KBM-7 (cell line): ENCODE results near the gene ZNF532.

ENCODE experiments used
- DNase-seq: peaks from one replicate; pipeline ENCODE4 v3.0.0-alpha.2; 2015
- in situ Hi-C: fragments of 300-500 bp; cut with MboI; formaldehyde crosslinking; loops from 2 replicates; pipeline ENCODE4 v1.14.3; 2020; ENCODE audit warnings: low sequenced_read_pairs, low pct_unique_long_range_greater_than_20kb, mixed read lengths

ZNF532 gene

DNA sequence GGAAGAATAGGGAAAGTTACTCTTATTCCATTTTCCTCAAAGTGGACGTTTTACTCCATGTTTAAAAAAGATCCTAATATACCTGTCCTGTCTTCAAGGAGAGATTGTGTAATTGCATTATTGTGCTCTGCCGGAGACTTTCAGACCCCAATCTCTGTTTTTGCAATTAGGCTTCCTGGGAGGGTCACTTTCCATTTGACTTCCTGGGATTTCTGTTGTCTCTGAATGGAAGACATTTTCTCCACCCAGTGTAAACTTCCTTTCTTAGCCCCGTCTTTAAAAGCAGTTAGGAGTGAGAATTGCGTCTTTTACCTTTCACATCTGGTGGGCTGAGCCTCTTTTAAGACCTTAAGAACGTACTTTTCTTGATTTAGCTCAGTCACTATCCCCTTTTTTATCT, 63.0 kb downstream of the ZNF532 start:
- DNase-seq = no peak
- in situ Hi-C loops = no loop called here

DNA sequence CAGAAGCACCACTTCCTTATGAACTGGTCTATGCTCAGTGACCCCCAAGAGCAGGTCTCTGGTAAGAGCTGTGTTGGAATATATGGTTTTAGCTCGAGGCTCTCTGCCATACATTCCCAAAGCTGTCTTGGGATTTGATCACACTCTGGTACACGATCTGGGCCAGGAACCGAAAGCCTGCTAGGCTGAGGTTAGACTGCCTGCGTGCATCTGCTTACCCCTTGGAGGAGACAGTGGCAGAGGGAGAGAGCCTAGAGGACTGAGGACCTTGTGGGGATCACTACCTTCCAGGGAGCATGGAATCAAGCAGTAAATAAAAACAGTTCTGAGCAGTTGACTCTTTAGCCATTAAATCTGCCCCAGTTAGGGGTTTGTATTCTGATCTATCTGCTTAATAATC, 63.7 kb downstream of the ZNF532 start:
- in situ Hi-C loops = no loop called here
- no peak for DNase-seq

DNA sequence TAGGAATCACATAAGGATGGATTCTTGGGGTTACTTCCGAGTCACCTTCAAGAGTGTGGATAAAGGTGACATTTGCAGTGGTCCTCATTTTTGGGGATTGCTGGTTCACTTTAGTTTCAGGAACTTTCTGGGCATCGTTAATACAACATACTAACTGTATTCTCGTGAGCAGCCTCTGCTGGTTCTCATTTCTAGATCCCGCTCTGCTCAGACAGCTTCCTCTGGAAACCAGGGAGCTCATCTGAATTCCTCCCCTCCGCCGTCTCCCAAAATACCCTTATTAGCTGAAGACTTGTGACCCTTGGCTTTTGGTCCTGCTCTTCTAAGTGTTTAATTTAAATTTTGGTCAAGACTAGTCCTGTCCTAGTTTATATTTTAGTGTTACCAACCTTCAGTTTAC, 64.5 kb downstream of the ZNF532 start:
- in situ Hi-C loops = no loop called here
- DNase-seq = no peak

DNA sequence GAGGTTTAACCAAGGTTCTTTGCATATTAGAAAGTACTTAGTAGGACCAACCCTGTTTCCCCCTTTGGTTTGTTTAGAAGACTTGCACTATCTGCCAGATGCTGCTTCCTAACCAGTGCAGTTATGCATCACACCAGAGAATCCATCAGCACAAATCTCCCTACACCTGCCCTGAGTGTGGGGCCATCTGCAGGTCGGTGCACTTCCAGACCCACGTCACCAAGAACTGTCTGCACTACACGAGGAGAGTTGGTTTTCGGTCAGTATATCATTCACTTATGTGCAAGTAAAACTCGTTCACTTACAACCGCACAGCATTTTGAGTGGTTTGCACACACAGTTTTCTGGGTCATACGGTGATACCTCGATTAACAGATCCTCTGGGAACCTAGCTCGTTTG, 69.7 kb downstream of the ZNF532 start:
- DNase-seq = no peak
- in situ Hi-C loops = no loop called here

DNA sequence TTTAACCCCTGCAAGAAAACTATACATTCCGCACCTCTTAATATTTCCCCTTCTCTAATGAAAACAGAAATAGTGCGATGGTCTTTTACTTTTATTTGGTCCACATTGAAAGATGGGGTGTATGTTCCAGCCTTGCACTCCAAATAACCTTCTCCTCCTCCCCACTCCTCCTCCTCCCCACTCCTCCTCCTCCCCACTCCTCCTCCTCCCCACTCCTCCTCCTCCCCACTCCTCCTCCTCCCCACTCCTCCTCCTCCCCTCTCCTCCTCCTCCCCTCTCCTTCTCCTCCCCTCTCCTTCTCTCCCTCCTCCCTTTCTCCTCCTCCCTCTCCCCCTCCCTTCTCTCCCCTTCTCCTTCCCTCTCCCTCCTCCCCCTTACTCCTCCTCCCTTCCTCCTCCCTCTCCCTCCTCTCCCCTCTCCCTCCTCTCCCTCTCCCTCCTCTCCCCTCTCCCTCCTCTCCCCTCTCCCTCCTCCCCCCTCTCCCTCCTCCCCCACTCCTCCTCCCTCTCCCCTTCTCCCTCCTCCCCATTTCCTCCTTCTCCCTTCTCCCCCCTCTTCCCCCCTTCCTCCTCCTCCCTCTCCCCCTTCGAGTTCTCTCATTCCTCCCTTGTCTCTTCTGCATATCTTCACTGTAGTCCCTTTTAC, 70.4 kb downstream of the ZNF532 start:
- in situ Hi-C loops = no loop called here
- DNase-seq = no peak

DNA sequence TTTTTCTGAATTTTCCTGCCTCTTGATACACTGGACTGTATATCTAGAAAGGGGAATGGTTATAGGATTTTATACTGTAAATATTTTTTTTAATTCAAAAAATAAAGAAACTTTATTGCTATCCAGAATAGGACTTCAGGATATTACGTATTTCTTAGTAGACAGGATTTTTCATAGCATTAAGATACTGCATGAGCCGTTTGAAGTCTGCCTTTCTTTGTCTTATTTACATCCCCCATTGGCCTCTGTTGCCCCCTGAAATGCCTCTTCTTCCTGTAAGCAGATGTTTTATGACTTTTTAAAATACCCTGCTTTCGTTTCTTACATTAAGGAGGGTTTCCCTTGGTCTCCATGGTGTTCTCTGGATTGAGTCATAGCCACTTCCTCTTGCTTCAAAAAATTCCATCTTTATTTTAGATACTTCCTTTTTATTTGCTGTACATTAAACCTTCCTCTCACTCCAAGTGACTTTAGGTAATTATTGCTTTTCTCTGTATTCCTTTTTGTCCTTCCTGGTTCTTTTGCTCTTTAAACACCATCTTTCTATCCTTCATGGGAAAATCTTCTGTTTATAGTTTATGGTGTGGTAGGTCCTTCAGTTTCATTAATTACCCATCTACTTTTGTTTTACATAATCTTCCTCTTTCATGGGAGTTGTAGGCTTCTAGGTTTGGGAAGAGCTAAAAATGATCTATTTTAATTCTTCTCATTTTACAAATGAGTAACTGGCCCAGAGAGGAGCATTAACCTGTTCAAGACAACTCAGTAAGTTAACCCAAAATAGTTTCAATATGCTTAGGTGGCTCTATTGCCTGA, 72.6 kb downstream of the ZNF532 start:
- in situ Hi-C loops = no loop called here
- DNase-seq = peak; percentile 21

DNA sequence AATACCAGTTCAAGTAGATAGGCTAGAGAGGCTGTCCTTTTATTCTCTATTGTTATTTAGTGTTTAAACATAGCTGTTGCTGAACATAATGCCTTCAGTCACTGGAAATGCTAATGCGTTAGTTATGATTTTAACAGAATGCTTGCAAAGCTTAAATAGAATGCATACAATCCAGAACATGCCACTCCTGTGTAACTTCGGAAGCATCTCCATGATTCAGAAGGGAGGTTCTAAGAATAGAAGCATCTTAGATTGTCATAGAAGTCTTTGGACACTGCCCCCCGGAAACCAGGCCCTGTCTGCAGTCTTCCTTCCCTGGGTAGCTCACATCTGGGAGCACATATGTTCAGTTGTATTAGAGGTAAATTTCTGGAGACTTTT, 73.2 kb downstream of the ZNF532 start:
- DNase-seq = no peak
- in situ Hi-C loops = no loop called here

DNA sequence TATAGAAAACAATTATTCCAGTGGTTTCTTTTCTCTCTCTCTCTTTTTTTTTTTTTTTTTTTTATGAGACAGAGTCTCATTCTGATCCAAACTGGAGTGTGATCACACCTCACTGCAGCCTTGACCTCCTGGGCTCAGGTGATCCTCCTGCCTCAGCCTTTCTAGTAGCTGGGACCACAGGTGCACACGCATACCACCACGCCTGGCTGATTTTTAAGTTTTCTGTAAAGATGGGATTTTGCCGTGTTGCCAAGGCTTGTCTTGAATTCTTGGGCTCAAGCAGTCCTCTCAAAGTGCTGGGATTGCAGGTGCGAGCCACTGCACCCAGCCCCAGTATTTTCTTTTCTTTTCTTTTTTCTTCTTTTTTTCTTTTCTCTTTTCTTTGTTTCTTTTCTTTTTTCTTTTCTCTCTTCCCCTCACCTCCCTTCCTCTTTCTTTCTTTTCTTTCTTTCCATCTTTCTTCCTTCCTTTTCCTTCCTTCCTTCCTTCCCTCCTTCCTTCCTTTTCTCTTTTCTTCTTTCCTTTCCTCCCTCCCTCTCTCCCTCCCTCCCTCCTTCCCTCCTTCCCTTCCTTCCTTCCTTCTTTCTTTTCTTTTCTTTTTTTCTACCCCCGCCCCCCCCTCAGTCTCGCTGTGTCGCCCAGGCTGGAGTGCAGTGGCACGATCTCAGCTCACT, 76.9 kb downstream of the ZNF532 start:
- DNase-seq = no peak
- in situ Hi-C loops = no loop called here

DNA sequence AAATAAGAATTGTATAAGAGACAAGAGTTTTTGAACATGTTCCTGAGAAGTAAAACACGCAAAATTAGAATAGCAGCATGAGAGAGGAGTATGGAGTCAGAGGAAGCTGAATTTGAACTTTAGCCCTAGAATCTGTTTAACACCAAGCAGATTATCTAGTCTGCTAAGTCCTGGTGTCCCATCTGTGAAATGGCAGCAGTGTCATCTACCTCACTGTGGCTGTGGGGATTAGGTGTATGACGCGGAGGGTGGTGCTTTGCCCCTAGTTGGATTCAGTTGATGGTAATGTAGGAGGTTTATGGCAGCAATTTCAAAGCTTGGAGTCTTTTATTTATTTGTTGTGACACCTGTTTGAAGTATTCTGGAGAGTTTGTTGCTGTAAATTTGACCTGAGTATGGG, 79.2 kb downstream of the ZNF532 start:
- DNase-seq = no peak
- in situ Hi-C loops = no loop called here

DNA sequence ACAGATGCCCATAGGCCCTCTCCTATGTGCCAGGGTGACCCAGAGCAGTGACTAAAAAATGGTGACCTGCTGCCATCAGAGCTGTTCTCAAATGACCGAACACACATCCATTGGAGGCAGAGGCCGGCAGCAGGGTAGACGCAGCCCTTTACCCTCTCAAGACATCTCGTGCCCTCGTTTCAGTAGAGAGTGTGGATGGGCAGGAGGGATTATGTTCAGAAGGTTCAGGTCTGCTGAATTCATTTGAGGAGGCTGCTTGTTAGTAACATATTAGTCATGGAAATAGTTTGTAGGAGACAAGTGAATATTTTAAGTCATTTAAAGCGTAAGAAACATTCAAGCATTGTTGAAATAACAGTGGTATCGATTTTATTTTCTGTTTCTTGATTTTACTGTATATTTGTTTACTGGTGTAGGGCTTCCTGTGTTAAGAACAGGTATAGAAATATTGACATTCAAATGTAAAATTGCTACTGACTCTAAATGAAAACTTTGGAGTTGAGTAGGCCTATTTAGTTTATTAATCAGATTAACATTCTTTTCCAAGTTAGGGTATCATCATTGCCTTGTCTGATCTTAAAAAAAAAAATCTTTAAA, 82.6 kb downstream of the ZNF532 start:
- in situ Hi-C loops = no loop called here
- no peak for DNase-seq

DNA sequence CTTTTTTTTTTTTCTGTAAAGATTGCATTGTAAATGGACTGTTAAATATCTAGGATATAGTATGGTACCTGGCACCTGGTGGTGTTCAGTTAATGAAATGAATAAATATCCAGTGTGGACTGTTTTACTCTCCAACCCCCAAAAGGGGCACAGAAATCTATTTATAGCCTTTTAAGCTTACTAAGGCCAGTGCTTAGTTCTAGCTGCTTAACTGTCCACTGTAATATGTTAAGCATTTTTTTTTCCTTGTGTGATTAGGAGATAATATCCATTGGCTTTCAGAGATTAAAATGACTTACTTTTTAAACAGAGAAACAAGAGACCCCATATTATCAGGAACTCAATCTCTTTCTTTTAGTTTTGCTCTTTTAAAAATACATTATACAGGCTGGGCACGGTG, 84.4 kb downstream of the ZNF532 start:
- in situ Hi-C loops = no loop called here
- DNase-seq = no peak

DNA sequence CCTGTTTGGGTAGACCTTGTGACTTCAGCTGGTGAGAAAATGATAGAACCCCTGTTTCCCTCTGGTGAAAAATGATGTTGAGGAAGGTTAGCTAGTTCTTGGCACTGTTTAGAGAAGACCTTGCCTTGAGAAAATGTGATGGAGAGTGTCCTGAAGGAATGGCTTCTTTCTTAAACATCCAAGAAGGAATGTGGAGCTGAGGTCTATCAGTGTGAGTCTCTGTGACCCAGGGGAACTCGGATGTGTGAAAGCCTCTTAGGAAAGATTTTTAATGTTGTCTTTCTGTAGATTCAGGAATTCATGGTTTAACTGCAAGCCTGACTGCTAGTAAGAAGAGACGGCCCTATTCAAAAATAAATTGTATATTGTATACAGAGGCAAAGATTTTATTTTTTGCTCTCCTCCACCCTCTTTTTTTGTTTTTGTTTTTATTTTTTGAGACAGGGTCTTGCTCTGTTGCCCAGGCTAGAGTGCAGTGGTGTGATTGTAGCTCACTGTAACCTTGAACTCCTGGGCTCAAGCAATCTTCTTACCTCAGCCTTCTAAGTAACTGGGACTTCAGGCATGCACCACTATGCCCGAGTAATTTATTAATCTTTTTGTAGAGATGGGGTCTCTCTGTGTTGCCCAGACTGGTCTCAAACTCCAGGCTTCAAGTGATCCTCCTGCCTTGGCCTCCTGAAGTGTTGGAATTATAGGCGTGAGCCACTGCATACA, 87.5 kb downstream of the ZNF532 start:
- DNase-seq = no peak
- in situ Hi-C loops = no loop called here

DNA sequence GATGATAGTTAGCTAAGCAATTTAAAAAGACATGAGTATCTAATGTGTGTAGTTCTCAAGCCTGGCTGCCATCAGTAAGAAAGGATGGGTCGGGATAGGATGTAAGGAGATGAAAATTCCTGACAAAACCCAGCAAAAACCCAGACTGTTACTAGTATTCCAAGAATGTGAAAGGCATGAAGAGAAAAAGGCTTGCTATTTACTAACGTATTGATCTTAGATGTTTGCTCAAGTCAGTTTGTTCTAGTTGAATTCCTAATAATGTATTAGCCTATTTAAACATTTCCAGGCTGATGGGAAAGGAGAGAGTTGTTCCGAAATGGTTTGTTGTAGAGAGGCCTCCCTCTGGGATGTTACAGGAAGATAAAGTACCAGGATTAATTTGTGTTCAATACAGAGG, 88.2 kb downstream of the ZNF532 start:
- DNase-seq = no peak
- in situ Hi-C loops = no loop called here

DNA sequence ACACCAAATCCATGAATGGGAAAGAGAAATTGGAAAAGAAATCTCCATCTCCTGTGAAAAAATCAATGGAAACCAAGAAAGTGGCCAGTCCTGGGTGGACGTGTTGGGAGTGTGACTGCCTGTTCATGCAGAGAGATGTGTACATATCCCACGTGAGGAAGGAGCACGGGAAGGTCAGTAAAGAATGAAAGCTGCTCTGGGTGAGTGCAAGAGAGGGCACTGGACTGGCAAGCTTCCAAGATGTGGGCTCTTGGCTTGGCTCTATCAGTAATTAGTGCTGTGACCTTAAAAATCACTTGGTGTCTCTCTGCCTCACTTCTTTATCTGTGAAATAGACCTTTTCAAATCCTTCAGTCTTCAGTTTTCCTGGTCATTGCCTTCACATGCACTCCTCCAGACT, 89.0 kb downstream of the ZNF532 start:
- no peak for DNase-seq
- in situ Hi-C loops = no loop called here

DNA sequence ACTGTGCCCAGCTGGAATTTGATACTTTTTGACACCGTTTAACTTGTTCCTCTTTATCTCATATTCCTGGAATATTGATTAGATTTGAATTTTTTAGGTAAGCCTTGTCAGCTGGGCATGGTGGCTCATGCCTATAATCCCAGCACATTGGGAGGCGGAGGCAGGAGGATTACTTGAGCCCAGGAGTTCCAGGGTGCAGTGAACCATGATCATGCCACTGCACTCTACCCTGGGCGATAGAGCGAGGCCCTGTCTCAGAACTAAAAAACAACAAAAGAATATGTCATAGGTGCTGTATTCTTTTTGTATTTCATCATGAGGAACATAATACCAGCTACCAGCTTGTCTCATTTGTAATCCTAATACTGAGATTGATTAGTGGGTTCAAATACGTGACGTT, 90.3 kb downstream of the ZNF532 start:
- no peak for DNase-seq
- in situ Hi-C loops = no loop called here

DNA sequence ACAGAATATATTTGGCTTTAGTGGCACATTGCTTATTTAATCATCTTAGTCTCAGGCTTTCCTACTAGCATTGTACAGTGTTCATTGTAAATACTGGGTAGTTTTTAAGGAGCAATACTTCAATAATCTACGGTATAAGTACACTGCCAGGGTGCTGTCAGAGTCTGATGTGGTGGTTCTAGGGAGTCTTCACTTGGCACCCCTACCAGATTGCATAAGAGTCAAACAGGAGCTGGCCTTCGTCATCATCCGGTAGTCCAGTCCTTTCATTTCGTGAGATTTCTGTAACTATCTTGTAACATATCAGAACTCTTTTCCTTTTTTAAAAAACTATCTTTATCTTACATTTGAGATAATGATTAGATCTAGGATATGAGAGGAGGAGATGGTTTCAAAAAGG, 91.1 kb downstream of the ZNF532 start:
- DNase-seq = no peak
- in situ Hi-C loops = no loop called here

DNA sequence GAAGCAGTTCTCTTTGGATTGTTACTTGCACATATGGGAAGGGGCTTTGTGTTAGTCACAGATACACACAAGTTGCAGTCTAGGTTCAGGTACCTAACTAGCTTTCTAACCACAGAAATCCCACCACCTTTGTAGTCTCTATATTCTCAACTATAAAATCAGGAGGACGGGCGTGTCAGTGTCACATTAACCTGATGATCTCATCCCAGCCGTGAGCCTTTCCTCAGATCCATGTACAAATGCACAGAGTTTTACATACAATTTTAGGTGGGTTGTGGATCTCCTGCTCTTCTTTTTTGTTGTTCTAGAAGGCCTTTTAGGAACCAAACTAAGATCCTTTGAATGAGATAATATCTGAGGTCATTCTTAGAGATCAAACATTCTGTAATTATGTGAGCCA, 94.0 kb downstream of the ZNF532 start:
- no peak for DNase-seq
- in situ Hi-C loops = no loop called here

DNA sequence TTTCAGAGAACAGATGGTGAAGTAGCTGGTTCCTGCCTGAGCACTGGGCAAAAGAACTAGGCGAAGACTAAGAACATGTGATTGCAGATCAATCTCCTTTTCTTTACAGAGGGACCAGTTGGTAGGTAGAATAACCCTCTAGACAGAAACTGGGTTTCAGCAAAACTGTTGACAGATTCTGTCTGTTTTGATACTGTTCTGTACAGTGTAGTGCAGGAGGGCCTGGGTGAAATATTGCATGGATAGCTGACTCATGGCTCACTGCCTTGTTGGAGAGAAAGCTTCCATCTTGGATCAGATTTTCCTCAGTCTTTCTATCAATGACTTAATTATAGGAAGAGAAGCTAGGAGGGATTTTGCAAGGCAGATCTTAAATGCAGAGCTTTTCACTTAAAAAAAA, 95.8 kb downstream of the ZNF532 start:
- DNase-seq = no peak
- in situ Hi-C loops = no loop called here

DNA sequence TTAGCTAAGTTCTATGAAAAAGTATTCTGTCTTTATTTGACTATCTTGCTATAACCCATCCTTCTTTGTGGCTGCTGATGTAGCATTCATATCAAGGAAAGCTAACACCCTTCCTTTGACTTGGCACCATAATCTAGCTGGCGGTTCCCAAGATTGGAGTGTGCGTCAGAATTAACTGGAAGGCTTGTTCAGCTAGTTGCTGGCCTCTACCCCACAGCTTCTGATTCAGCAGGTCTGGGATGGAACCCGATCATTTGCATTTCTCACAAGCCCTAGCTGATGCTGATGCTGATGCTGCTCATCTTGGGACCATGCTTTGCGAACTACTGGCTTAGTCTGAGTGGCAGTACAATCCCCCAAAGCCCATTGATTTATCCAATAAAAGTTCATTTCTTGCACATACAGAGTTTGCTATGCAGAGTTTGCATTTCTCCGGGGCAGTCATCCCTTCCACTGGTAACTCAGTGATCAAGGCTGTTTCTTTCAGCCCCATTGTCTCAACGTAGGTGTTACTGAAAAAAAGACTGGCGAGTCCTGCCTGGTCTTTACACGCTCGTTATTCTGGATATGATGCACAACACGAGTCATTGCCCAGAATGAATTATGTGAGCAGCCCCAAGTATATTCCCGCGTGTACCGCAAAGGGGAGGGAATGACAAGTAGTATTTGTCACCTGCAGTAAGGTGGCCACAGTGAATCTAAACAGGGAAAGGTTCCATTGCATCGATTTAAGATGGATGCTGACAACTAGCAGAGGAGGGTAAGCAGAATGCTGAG, 96.5 kb downstream of the ZNF532 start:
- no peak for DNase-seq
- in situ Hi-C loops = no loop called here
